GM23248 (cell line): ENCODE data around the gene WDR17.

ENCODE experiments used
- EZH2 ChIP-seq: fragments of 200-600 bp; sonication (generic); IDR thresholded peaks from 2 replicates; pipeline ENCODE4 v1.6.1; 2018; ENCODE audit warnings: antibody characterized with exemption, mild to moderate bottlenecking; ENCODE audit not compliant: insufficient read depth, poor library complexity, severe bottlenecking
- EZH2phosphoT487 ChIP-seq: fragments of 200-600 bp; sonication (generic); IDR thresholded peaks from 2 replicates; pipeline ENCODE4 v1.6.1; 2018; ENCODE audit warnings: antibody characterized with exemption, moderate library complexity, mild to moderate bottlenecking, low read depth; ENCODE audit not compliant: insufficient read depth

DNA sequence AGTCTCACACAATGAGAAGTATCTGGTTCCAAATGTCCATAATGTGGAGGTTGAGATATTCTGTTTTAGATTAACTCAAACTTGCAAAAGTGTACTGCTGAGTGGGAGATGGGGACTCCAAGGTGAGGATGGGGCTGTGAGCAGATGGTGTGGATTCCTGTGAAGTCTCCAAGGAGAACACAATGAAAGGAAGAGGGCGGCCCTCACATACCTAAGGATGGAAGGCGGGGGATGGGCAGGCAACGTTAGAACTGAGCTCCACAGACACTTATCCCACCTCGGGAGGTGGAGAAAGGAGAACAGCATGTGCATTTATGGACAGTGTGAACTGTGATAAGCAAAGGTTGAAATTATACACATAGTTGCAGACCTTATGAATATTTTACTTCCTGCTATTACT lies 139.7 kb downstream of the WDR17 start:
- TF ChIP-seq EZH2 (no peak), EZH2phosphoT487 (no peak)
